Colonic mucosa (tissue), 4 donors: ENCODE data around the gene F8. TPM values are rescaled to one million over a fixed set of nuclear protein-coding genes. Genes with fewer than 3 reads are reported as not detected.

Experiments
- DNase-seq: peaks from one replicate; pipeline ENCODE4 v3.0.0-alpha.2; 2020
- H3K27ac ChIP-seq: fragments of 200-600 bp; one replicate; pipeline ENCODE4 v1.8.0; 2021
- H3K27me3 ChIP-seq: fragments of 200-600 bp; one replicate; pipeline ENCODE4 v1.8.0; 2021
- H3K36me3 ChIP-seq: fragments of 200-600 bp; one replicate; pipeline ENCODE4 v1.8.0; 2021
- H3K4me1 ChIP-seq: fragments of 200-600 bp; one replicate; pipeline ENCODE4 v1.8.0; 2021; ENCODE audit warnings: mild to moderate bottlenecking
- H3K4me3 ChIP-seq: fragments of 200-600 bp; one replicate; pipeline ENCODE4 v1.8.0; 2021
- H3K9ac ChIP-seq, 2 donors: one replicate each; pipeline ENCODE4 v1.7.0; 2013; ENCODE audit warnings: control low read depth in 2 of 2, low read depth in 2 of 2, low read length in 2 of 2
- H3K9me3 ChIP-seq: fragments of 200-600 bp; one replicate; pipeline ENCODE4 v1.8.0; 2021
- intact Hi-C: fragments of 100-400 bp; cut with DNase I; formaldehyde crosslinking; loops from one replicate; pipeline ENCODE4 v1.14.1; 2022
- total RNA-seq, 2 donors: library from RNA; stranded (reverse); fragmentation: NEBNext Ultra II Directional in 1 of 2; extraction: Animal tissue kit (Norgen Biotek cat#: 25700) in 1 of 2; gene quantifications; one replicate each; pipeline ENCODE4 v1.2.1, GENCODE V29; 2021
- TF ChIP-seq, protein P1 (sequence below): fragments of 200-600 bp; IDR thresholded peaks from one replicate; pipeline ENCODE4 v1.8.0; 2022; ENCODE audit warnings: antibody characterized with exemption, mild to moderate bottlenecking
- donor health status: healthy.
- donor health status: DM: no; HTN: no; CAD: no.
- donor health status: DM: no; HTN: no; CAD: no.

F8 gene
- total RNA-seq, 2 donors from 2014 or later, result 2.3 to 3.5 TPM

DNA sequence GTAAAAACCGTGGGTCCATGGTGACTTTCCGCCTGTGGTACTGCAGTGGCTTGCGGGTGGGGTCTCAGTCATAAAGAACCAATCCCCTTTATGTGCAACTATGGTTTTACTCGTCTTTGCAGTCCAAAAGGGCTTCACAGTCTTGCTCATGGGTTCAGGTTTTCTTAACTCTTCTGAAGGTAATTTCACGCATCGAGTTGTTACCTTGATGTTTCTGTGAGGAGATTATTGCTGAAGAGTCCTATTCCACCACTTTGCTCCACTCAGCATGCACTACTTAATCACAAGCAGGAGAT lies 41.5 kb downstream of the F8 start:
- TF ChIP-seq, protein P1, sequence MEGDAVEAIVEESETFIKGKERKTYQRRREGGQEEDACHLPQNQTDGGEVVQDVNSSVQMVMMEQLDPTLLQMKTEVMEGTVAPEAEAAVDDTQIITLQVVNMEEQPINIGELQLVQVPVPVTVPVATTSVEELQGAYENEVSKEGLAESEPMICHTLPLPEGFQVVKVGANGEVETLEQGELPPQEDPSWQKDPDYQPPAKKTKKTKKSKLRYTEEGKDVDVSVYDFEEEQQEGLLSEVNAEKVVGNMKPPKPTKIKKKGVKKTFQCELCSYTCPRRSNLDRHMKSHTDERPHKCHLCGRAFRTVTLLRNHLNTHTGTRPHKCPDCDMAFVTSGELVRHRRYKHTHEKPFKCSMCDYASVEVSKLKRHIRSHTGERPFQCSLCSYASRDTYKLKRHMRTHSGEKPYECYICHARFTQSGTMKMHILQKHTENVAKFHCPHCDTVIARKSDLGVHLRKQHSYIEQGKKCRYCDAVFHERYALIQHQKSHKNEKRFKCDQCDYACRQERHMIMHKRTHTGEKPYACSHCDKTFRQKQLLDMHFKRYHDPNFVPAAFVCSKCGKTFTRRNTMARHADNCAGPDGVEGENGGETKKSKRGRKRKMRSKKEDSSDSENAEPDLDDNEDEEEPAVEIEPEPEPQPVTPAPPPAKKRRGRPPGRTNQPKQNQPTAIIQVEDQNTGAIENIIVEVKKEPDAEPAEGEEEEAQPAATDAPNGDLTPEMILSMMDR, result no peak
- H3K36me3 ChIP-seq, result no peaks in the 10 kb centered on the region
- no peak for DNase-seq
- no peaks in the 10 kb centered on the region for H3K27me3 ChIP-seq
- H3K9ac ChIP-seq, result no peak overlapping the region
- no peaks in the 10 kb centered on the region for H3K9me3 ChIP-seq
- H3K4me1 ChIP-seq, result no peaks in the 10 kb centered on the region
- peak overlapping the region; percentile 22 for H3K4me3 ChIP-seq
- intact Hi-C loops, result no loop called here
- no peak overlapping the region for H3K27ac ChIP-seq

DNA sequence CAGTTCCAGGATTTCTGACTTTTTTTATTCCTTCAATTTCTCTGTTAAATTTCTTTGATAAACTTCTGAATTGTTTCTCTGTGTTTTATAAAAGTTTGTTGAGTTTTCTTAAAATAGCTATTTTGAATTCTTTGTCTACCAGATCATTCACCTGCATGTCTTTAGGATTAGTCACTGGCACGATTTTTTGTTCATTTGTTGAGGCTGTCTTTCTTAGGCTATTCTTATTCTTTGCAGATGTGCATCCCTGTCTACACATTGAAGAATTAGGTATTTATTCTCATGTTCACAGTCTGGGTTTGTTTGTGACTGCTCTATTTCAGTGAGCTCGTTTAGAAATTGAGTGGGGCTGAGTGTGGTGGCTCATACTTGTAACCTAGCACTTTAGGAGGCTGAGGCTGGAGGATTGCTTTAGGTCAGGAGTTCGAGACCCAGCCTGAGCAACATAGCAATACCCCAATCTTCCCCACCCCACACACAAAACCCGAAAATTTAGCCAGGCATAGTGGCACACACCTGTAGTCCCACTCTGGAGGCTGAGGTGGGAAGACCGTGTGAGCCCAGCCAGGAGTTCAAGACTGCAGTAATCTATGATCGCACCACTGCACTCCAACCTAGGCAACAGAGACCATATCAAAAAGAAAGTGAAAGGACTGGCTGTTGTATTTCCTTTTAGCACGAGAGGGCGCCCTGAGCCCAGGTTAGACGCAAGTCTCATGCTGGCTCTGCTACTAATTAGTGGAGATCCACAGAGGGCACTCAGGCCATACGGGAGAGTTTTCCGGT lies 42.0 kb downstream of the F8 start:
- no peaks in the 10 kb centered on the region for H3K27me3 ChIP-seq
- H3K4me1 ChIP-seq, result no peaks in the 10 kb centered on the region
- intact Hi-C loops, result no loop called here
- TF ChIP-seq, protein P1, result peak; percentile 71
- H3K9me3 ChIP-seq, result no peaks in the 10 kb centered on the region
- H3K9ac ChIP-seq, result peak overlapping the region in 1 of 2 donors; percentile 30
- no peak overlapping the region for H3K27ac ChIP-seq
- peak; percentile 84 for DNase-seq
- H3K4me3 ChIP-seq, result peak overlapping the region; percentile 22
- H3K36me3 ChIP-seq, result no peaks in the 10 kb centered on the region

DNA sequence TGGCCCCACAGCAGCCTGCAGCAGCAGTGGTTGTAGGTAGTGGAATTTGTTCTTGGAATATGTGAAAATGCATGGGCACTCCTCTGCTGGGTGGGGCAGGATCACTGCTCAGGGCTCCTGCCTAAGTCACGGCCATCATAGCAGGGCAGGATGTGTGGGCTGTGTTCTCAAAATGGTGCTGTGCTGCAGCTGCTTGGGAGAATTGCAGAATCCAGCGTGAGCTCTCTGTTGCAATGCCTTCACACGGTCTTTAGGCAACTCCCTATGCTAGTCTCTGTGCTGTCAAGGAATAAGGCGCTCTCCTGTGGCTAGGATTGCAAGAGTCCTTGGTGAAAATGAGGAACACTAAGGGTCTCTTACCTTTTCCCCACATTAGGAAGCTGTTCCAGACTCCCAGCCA lies 42.9 kb downstream of the F8 start:
- DNase-seq, result no peak
- no peak overlapping the region for H3K27ac ChIP-seq
- H3K36me3 ChIP-seq, result no peaks in the 10 kb centered on the region
- intact Hi-C loops, result no loop called here
- no peak overlapping the region for H3K4me3 ChIP-seq
- H3K9me3 ChIP-seq, result no peaks in the 10 kb centered on the region
- H3K4me1 ChIP-seq, result no peaks in the 10 kb centered on the region
- no peaks in the 10 kb centered on the region for H3K27me3 ChIP-seq
- TF ChIP-seq, protein P1, result no peak
- H3K9ac ChIP-seq, result no peak overlapping the region

DNA sequence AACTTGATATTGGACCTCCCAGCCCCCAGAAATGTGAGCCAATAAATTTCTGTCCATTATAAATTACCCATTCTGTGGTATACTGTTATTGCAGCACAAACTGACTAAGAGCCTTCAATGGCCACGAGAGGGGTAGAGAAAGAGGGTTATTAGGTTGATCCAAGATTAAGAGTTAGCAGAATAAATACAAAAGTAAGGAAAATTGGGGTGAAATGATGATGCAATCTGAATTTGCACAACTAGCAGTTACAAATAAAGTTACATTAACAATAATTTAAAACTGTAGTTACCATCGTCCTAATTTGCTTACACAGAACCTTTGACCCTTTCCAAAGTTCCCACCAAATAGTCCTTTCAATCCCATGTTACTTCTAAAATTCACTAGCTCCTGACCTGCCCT lies 54.2 kb downstream of the F8 start:
- H3K27me3 ChIP-seq, result no peaks in the 10 kb centered on the region
- no peak overlapping the region for H3K4me3 ChIP-seq
- intact Hi-C loops, result no loop called here
- H3K9me3 ChIP-seq, result no peaks in the 10 kb centered on the region
- H3K9ac ChIP-seq, result no peak overlapping the region
- no peak for DNase-seq
- H3K4me1 ChIP-seq, result no peaks in the 10 kb centered on the region
- TF ChIP-seq, protein P1, result no peak
- no peaks in the 10 kb centered on the region for H3K36me3 ChIP-seq
- H3K27ac ChIP-seq, result no peak overlapping the region

DNA sequence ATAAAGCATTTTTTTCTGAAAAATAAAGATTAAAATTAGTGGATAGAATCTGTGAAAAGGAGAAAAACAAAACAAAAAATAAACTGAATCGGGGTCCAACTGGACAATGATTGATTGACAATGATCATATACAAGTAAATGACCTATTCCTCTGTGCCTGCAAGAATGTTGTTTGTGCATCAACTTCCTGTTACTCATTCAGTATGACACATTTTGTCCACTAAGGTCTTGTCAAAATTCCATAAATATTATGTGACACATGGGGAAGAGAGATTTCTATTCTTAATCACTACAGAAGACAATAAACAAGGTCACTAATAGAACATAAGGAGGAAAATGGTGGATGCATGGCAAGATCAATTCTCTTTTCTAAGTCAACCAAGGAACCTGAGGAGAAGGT lies 54.9 kb downstream of the F8 start:
- DNase-seq, result no peak
- Histone ChIP-seq H3K27ac (no peak overlapping the region), H3K4me3 (no peak overlapping the region), H3K27me3 (no peaks in the 10 kb centered on the region), H3K9ac (no peak overlapping the region), H3K9me3 (no peaks in the 10 kb centered on the region), H3K36me3 (no peaks in the 10 kb centered on the region), H3K4me1 (no peaks in the 10 kb centered on the region)
- TF ChIP-seq, protein P1, result no peak
- intact Hi-C loops, result no loop called here
